ENCODE measurements around the gene CDSN.

Gene CDSN

DNA sequence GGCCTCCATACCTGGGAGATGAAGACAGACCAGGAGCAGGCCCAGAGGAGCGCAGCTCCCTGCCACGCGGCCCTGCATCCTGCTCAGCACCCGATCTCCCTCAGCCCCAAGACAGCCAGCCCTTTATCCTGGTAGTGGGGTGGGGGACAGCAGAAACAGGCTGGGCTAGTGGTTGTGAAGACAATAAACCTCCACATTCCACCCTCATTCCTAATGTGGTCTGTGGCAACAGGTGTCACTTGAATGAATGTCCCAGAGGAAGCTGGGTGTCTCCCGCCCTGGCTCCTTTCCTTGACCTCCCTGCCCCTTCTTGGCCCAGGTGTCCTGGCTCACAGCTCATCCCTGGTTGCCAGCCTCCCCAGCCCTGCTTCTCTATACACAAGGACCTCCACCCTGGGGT, 7.8 kb downstream of the CDSN start, which contains the start of gene C6orf15:
Gene C6orf15 (minus strand): TSS at position 98 of the 400 bp plus-strand sequence. CDS start 20 bp downstream, at position 78.
- FAIRE-seq: no peak
- no peak for DNase-seq (ENCODE audit: insufficient read length, low spot score)
- no peak for TF ChIP-seq PAX5 (IDR thresholded peaks at IDR 0.05; ENCODE audit: insufficient read depth, low read length, severe bottlenecking)
- no peak for TF ChIP-seq POU2F2 (IDR thresholded peaks at IDR 0.05; ENCODE audit: low read depth, low read length)
- TF ChIP-seq SPI1 (IDR thresholded peaks at IDR 0.05; ENCODE audit: low read depth, low read length): no peak
- no peak for TF ChIP-seq POLR2AphosphoS5 (IDR thresholded peaks at IDR 0.05; ENCODE audit: low read depth, low read length)
- TF ChIP-seq TAF1 (IDR thresholded peaks at IDR 0.05; ENCODE audit: low read depth, low read length): no peak
- no peak for TF ChIP-seq POLR2A (IDR thresholded peaks at IDR 0.05; ENCODE audit: low read depth, low read length)

DNA sequence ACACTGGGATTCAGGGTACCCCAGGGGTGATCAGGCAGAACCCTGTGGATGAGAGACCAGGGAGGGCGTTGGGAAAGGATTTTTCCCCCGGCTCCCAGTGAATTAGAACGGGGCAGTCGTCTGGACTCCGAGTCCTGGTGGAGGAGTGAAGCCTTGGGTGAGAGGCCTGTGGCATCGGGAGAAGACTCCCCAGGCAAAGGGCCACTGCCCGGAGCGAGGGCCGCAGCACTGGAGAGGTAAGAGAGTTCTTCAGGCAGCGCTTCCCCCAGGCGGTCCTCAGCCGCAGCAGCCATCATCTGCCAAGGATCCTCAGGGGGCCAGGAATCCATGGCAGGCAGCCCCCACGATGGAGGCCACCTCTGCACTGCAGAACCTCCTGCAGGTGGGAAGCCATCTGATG, 8.5 kb downstream of the CDSN start:
- TF ChIP-seq POU2F2 (IDR thresholded peaks at IDR 0.05; ENCODE audit: low read depth, low read length): no peak
- no peak for TF ChIP-seq PAX5 (IDR thresholded peaks at IDR 0.05; ENCODE audit: insufficient read depth, low read length, severe bottlenecking)
- TF ChIP-seq TAF1 (IDR thresholded peaks at IDR 0.05; ENCODE audit: low read depth, low read length): no peak
- TF ChIP-seq POLR2A (IDR thresholded peaks at IDR 0.05; ENCODE audit: low read depth, low read length): no peak
- TF ChIP-seq POLR2AphosphoS5 (IDR thresholded peaks at IDR 0.05; ENCODE audit: low read depth, low read length): no peak
- no peak for TF ChIP-seq SPI1 (IDR thresholded peaks at IDR 0.05; ENCODE audit: low read depth, low read length)
- FAIRE-seq (no peak), DNase-seq (ENCODE audit: insufficient read length, low spot score) (no peak)

DNA sequence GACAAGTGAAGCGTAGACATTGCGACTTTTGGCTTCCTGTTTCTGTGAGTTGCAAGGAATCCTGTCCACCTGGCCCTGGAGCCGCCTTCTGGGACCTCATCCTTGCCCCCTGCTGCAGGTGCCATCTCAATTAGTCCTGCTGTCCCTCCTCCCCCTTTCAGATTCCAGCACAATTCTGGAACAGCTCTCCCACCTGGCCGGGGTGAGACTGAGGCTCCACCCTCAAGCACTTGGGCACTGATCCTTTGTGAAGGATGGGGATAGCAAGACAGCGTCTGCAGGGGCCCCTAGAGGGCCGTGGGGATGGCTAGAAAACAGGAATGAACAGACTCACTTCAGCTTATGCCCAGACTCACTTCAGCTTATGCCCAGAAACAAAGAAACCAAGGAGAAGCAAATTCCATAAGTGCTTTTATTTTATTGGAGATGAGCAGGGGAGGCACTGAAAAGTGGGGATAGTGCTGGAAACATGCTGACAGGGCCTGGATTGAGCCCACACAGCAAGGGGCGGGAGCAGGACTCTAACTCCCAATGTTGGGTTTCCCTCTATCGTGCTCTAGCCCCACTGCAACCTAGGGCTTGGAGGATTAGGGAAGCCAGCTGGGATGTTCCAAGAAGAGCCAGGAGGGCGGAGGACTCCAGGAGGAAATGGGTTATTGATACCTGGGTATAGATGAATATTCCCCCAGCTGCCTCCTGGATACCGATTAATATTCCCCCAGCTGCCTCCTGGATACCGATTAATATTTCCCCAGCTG, 9.2 kb downstream of the CDSN start:
- FAIRE-seq (no peak), DNase-seq (ENCODE audit: insufficient read length, low spot score) (no peak)
- TF ChIP-seq SPI1 (IDR thresholded peaks at IDR 0.05; ENCODE audit: low read depth, low read length): no peak
- no peak for TF ChIP-seq POU2F2 (IDR thresholded peaks at IDR 0.05; ENCODE audit: low read depth, low read length)
- TF ChIP-seq PAX5 (IDR thresholded peaks at IDR 0.05; ENCODE audit: insufficient read depth, low read length, severe bottlenecking): no peak
- no peak for TF ChIP-seq POLR2AphosphoS5 (IDR thresholded peaks at IDR 0.05; ENCODE audit: low read depth, low read length)

DNA sequence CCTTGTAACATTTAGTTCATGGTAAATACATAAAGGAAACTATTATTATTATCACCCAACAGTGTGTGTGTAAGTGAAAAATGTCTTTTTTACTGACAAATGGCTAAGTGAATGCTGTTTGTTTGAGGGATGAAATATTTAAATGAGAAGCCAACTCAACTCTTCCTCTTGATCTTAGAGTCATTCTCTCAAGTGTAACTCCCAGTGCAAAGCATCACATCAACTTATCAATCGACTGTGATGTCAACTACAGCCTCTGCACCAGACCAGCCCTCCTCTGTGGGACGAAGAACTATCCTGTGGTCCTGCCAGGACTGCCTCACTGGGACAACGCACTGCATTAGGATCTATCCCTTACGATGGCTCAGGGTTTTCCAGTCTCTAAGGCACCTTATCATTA, 13.2 kb downstream of the CDSN start:
- no peak for DNase-seq (ENCODE audit: insufficient read length, low spot score)
- FAIRE-seq: no peak
- no peak for TF ChIP-seq POLR2A (IDR thresholded peaks at IDR 0.05; ENCODE audit: low read depth, low read length)
- no peak for TF ChIP-seq POU2F2 (IDR thresholded peaks at IDR 0.05; ENCODE audit: low read depth, low read length)
- no peak for TF ChIP-seq SPI1 (IDR thresholded peaks at IDR 0.05; ENCODE audit: low read depth, low read length)
- no peak for TF ChIP-seq PAX5 (IDR thresholded peaks at IDR 0.05; ENCODE audit: insufficient read depth, low read length, severe bottlenecking)
- TF ChIP-seq TAF1 (IDR thresholded peaks at IDR 0.05; ENCODE audit: low read depth, low read length): no peak
- no peak for TF ChIP-seq POLR2AphosphoS5 (IDR thresholded peaks at IDR 0.05; ENCODE audit: low read depth, low read length)

DNA sequence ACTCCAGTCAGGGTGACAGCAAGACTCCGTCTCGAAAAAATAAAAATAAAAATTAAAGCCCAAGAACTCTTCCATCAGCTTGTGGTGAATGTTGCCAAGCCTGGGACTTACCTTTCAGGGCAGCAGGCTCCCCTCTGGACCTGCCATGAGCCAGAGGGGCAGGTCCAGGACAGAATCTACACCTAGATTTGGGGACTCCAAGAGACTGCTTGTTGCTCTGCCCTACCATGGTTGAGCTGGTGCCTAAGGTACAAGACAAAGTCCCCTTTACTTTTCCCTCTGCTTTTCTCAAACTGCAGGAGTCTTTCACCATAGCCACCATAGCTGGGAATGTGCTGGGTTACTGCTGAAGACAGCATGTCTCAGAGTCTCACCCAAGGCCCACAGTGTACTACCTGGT, 17.1 kb downstream of the CDSN start:
- no peak for DNase-seq (ENCODE audit: insufficient read length, low spot score)
- TF ChIP-seq POLR2AphosphoS5 (IDR thresholded peaks at IDR 0.05; ENCODE audit: low read depth, low read length): no peak
- TF ChIP-seq TAF1 (IDR thresholded peaks at IDR 0.05; ENCODE audit: low read depth, low read length): no peak
- TF ChIP-seq PAX5 (IDR thresholded peaks at IDR 0.05; ENCODE audit: insufficient read depth, low read length, severe bottlenecking): no peak
- TF ChIP-seq POLR2A (IDR thresholded peaks at IDR 0.05; ENCODE audit: low read depth, low read length): no peak
- no peak for TF ChIP-seq SPI1 (IDR thresholded peaks at IDR 0.05; ENCODE audit: low read depth, low read length)
- no peak for TF ChIP-seq POU2F2 (IDR thresholded peaks at IDR 0.05; ENCODE audit: low read depth, low read length)
- FAIRE-seq: no peak

DNA sequence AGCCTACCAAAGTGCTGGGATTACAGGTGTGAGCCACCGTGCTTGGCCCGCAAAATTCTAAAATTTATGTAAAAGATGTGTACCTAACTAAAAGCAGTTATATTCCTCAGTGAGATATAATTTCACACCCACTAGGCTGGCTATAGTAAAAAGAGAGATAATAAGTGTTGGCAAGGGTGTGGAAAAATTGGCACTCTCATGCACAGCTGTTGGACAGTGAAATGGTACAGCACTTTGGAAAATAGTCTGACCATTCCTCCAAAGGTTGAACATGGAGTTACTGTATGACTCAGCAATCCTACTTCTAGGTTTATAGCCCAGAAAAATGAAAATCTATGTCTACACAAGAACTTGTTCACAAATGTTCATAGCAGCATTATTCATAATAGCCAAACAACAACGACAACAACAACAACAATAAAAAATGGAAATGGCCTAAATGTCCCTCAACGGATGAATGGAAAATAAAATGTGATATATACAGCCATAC, 21.8 kb downstream of the CDSN start:
- no peak for TF ChIP-seq POLR2AphosphoS5 (IDR thresholded peaks at IDR 0.05; ENCODE audit: low read depth, low read length)
- no peak for TF ChIP-seq POU2F2 (IDR thresholded peaks at IDR 0.05; ENCODE audit: low read depth, low read length)
- TF ChIP-seq TAF1 (IDR thresholded peaks at IDR 0.05; ENCODE audit: low read depth, low read length): no peak
- no peak for TF ChIP-seq POLR2A (IDR thresholded peaks at IDR 0.05; ENCODE audit: low read depth, low read length)
- no peak for TF ChIP-seq PAX5 (IDR thresholded peaks at IDR 0.05; ENCODE audit: insufficient read depth, low read length, severe bottlenecking)
- no peak for TF ChIP-seq SPI1 (IDR thresholded peaks at IDR 0.05; ENCODE audit: low read depth, low read length)
- DNase-seq (ENCODE audit: insufficient read length, low spot score) (no peak), FAIRE-seq (no peak)

DNA sequence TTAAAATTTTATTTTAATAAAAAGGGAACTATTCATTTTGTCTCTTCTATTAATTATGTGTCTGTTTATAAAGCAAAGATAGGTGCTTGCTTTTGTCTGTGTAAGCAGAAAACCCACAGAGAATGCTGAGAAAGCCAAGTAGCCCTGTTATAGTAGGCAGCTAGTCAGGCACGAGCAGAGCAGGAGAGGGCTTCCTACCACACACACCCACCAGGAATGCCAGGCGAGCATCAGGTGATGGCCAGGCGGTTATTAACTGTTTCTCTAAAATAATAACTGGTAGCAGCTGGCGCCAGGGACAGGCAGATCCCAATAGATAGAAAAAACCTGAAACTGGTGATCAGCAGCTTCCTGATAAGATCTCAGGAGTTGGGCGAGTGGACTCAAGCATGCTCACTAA, 23.6 kb downstream of the CDSN start:
- DNase-seq (ENCODE audit: insufficient read length, low spot score): no peak
- FAIRE-seq: no peak
- no peak for TF ChIP-seq PAX5 (IDR thresholded peaks at IDR 0.05; ENCODE audit: insufficient read depth, low read length, severe bottlenecking)

DNA sequence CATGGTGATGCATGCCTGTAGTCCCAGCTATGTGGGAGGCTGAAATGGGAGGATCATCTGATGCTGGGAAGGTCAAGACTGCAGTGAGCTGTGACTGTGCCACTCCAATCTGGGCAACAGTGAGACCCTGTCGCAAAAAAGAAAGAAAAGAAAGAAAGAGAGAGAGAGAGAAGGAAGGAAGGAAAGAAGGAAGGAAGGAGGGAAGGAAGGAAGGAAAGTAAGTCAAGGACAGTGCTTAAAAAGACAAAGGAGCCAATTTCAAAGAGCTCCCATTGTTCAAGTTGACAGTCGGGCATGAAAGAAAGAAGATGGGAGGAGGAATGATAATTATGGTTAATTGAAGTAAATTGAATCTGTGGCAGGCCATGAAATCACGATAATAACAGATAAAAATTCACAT, 24.0 kb downstream of the CDSN start:
- TF ChIP-seq TAF1 (IDR thresholded peaks at IDR 0.05; ENCODE audit: low read depth, low read length) (no peak), POLR2AphosphoS5 (IDR thresholded peaks at IDR 0.05; ENCODE audit: low read depth, low read length) (no peak), SPI1 (IDR thresholded peaks at IDR 0.05; ENCODE audit: low read depth, low read length) (no peak), POU2F2 (IDR thresholded peaks at IDR 0.05; ENCODE audit: low read depth, low read length) (no peak), PAX5 (IDR thresholded peaks at IDR 0.05; ENCODE audit: insufficient read depth, low read length, severe bottlenecking) (no peak), POLR2A (IDR thresholded peaks at IDR 0.05; ENCODE audit: low read depth, low read length) (no peak)
- no peak for FAIRE-seq
- DNase-seq (ENCODE audit: insufficient read length, low spot score): no peak

DNA sequence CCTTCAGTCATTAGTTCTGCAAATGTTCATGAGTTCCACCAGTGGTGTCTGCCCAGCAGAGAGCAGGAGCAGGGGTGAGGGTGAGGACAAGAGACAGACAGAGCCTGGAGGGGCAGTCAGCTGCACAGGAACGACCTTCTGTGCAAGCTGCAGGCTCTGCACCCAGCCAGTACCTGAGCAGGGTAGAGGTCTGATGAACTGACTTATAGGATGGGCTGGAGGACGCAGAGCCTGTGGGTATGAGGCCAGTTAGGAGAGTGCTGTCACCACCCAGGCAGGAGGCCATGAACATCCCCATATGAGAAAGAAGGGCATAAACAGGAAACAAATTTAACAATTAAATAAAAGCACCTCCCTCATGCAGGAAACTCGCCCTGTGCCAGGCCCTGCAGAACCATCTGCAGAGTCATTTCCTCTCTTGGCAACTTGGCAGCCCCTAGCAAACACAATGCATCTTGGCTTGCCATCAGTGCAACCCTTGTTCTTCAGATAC, 25.8 kb downstream of the CDSN start:
- no peak for TF ChIP-seq SPI1 (IDR thresholded peaks at IDR 0.05; ENCODE audit: low read depth, low read length)
- TF ChIP-seq POLR2AphosphoS5 (IDR thresholded peaks at IDR 0.05; ENCODE audit: low read depth, low read length): no peak
- TF ChIP-seq POLR2A (IDR thresholded peaks at IDR 0.05; ENCODE audit: low read depth, low read length): no peak
- DNase-seq (ENCODE audit: insufficient read length, low spot score) (no peak), FAIRE-seq (no peak)

Measured in GM12891 (cell line).